Astrocyte (in vitro differentiated cells and primary cell): ENCODE data around the gene TUBB. TPM values are rescaled to one million over a fixed set of nuclear protein-coding genes. Genes with fewer than 3 reads are reported as not detected.

Source experiments
- DNase-seq: peaks from one replicate; pipeline ENCODE4 v3.0.0-alpha.2; 2010; ENCODE audit warnings: low read depth
- FAIRE-seq: peaks from 2 replicates; lab custom pipeline; 2011; peaks lifted over from hg19 to GRCh38; lab: Jason Lieb, UNC
- H2AFZ ChIP-seq: 2 replicates; pipeline ENCODE4 v1.6.0; 2012; ENCODE audit warnings: low read depth, low read length, inconsistent platforms
- H3K27ac ChIP-seq: 2 replicates; pipeline ENCODE4 v1.5.1; 2011; ENCODE audit warnings: low read depth, low read length, inconsistent platforms
- H3K27me3 ChIP-seq: 2 replicates; pipeline ENCODE4 v1.6.0; 2011; ENCODE audit warnings: low read length, inconsistent platforms; ENCODE audit not compliant: insufficient read depth
- H3K36me3 ChIP-seq: 2 replicates; pipeline ENCODE4 v1.5.1; 2011; ENCODE audit warnings: low read length, inconsistent platforms; ENCODE audit not compliant: insufficient read depth
- H3K4me1 ChIP-seq: 2 replicates; pipeline ENCODE4 v1.5.1; 2011; ENCODE audit warnings: low read length, inconsistent platforms; ENCODE audit not compliant: insufficient read depth
- H3K4me2 ChIP-seq: 2 replicates; pipeline ENCODE4 v1.6.0; 2012; ENCODE audit warnings: low read length, inconsistent platforms
- H3K4me3 ChIP-seq: 2 replicates; pipeline ENCODE4 v1.5.1; 2011; ENCODE audit warnings: low read depth, mild to moderate bottlenecking, low read length, inconsistent platforms; ENCODE audit not compliant: insufficient read depth
- H3K79me2 ChIP-seq: 2 replicates; pipeline ENCODE4 v1.6.0; 2012; ENCODE audit warnings: mild to moderate bottlenecking, low read length, inconsistent platforms; ENCODE audit not compliant: insufficient read depth
- H3K9ac ChIP-seq: 2 replicates; pipeline ENCODE4 v1.6.0; 2012; ENCODE audit warnings: mild to moderate bottlenecking, low read length, inconsistent platforms
- H3K9me3 ChIP-seq: 2 replicates; pipeline ENCODE4 v1.5.1; 2012; ENCODE audit warnings: low read depth, mild to moderate bottlenecking, low read length, inconsistent platforms; ENCODE audit not compliant: insufficient read depth
- H4K20me1 ChIP-seq: 2 replicates; pipeline ENCODE4 v1.6.0; 2012; ENCODE audit warnings: low read length, inconsistent platforms; ENCODE audit not compliant: insufficient read depth
- H3K27ac Mint-ChIP-seq: one replicate; pipeline ENCODE4 v1.8.0; 2021; ENCODE audit warnings: mild to moderate bottlenecking, mixed read lengths; ENCODE audit not compliant: unreplicated experiment
- H3K27me3 Mint-ChIP-seq: one replicate; pipeline ENCODE4 v1.8.0; 2021; ENCODE audit warnings: low read depth, mixed read lengths; ENCODE audit not compliant: unreplicated experiment
- H3K36me3 Mint-ChIP-seq: one replicate; pipeline ENCODE4 v1.8.0; 2021; ENCODE audit warnings: low read depth, mixed read lengths; ENCODE audit not compliant: unreplicated experiment
- H3K4me1 Mint-ChIP-seq: one replicate; pipeline ENCODE4 v1.8.0; 2021; ENCODE audit warnings: low read depth, mixed read lengths; ENCODE audit not compliant: unreplicated experiment
- H3K4me3 Mint-ChIP-seq: one replicate; pipeline ENCODE4 v1.8.0; 2021; ENCODE audit warnings: mild to moderate bottlenecking, moderate library complexity, mixed read lengths; ENCODE audit not compliant: unreplicated experiment
- H3K9me3 Mint-ChIP-seq: one replicate; pipeline ENCODE4 v1.8.0; 2021; ENCODE audit warnings: mild to moderate bottlenecking, mixed read lengths; ENCODE audit not compliant: unreplicated experiment
- CTCF ChIP-seq: IDR thresholded peaks from 2 replicates; pipeline ENCODE4 v1.5.1; 2011; ENCODE audit warnings: low read depth, mild to moderate bottlenecking, inconsistent platforms, low read length, moderate library complexity; ENCODE audit not compliant: insufficient read depth
- EZH2 ChIP-seq: IDR thresholded peaks from 2 replicates; pipeline ENCODE4 v1.6.1; 2012; ENCODE audit warnings: mild to moderate bottlenecking, low read length, inconsistent platforms; ENCODE audit not compliant: insufficient read depth
- total RNA-seq: library from RNA; stranded (reverse); gene quantifications from 2 replicates; pipeline ENCODE4 v1.2.1, GENCODE V29; 2021

TUBB gene
- total RNA-seq, 1 donor from 2014 or later: 887 TPM

GRCh38 chr6:30742316-30743098, 22.4 kb downstream of the TUBB start, which contains the start of gene FLOT1:
TSS of gene FLOT1 (minus strand) at chr6:30742687. CDS start at chr6:30742189, 498 bp downstream.
- Histone ChIP-seq H4K20me1 (peaks cover 33% of the 10 kb centered on the region), H3K79me2 (peaks cover 45% of the 10 kb centered on the region), H3K4me1 (peaks cover 24% of the 10 kb centered on the region), H2AFZ (no peak within 1 kb of the TSS), H3K9me3 (no peaks in the 10 kb centered on the region), H3K4me3 (peak within 1 kb of the TSS; percentile 96), H3K9ac (peak within 1 kb of the TSS; percentile 97), H3K27ac (peak within 1 kb of the TSS; percentile 94), H3K27me3 (no peaks in the 10 kb centered on the region), H3K36me3 (peaks cover 9% of the 10 kb centered on the region), H3K4me2 (peak within 1 kb of the TSS; percentile 84)
- H3K27ac Mint-ChIP-seq: peak within 1 kb of the TSS; percentile 99
- no peaks in the 10 kb centered on the region for H3K9me3 Mint-ChIP-seq
- peaks cover 18% of the 10 kb centered on the region for H3K36me3 Mint-ChIP-seq
- peak within 1 kb of the TSS; percentile 100 for H3K4me3 Mint-ChIP-seq
- peaks cover 29% of the 10 kb centered on the region for H3K4me1 Mint-ChIP-seq
- FAIRE-seq (no peak), DNase-seq (peak; percentile 90)
- H3K27me3 Mint-ChIP-seq: no peaks in the 10 kb centered on the region
- TF ChIP-seq CTCF (no peak), EZH2 (no peak)

DNA sequence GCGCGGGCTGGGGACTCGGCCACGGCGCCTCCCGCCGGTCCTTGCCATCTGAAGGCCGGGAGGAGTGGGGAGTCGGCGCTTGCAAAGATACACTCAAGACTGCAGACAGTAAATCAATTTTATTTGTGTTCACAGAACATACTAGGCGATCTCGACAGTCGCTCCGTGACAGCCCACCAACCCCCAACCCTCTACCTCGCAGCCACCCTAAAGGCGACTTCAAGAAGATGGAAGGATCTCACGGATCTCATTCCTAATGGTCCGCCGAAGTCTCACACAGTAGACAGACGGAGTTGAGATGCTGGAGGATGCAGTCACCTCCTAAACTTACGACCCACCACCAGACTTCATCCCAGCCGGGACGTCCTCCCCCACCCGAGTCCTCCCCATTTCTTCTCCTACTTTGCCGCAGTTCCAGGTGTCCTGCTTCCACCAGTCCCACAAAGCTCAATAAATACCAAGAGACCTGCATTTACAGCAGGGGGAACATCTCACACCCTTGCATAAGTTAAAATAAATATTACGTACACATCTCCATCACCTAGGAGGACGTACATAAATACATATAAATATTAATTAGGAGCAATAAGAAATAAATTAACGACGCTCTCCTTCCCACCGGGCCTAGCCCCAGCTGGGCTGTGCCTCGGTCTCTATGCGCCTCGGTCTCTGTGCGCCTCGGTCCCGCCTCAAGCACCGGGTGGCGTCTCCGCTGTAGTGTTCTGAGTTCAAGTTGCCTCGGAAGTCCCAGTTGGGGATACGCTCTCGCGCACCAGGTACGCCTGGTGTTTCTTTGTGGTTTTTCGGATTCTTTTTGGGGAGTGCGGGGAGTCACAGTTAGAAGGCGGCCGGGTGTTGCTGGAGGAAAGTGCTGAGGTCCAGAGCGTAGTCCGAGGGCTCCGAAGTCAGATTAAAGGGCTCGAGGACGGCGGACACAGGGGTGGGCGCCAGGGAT, 23.2 kb downstream of the TUBB start:
- Histone ChIP-seq H3K4me2 (peak overlapping the region; percentile 84), H3K9ac (peak overlapping the region; percentile 97), H3K4me1 (peaks cover 32% of the 10 kb centered on the region), H3K4me3 (peak overlapping the region; percentile 96), H2AFZ (no peak overlapping the region), H3K79me2 (peaks cover 45% of the 10 kb centered on the region), H3K36me3 (peaks cover 5% of the 10 kb centered on the region), H3K27ac (peak overlapping the region; percentile 94), H3K9me3 (no peaks in the 10 kb centered on the region), H4K20me1 (peaks cover 33% of the 10 kb centered on the region), H3K27me3 (no peaks in the 10 kb centered on the region)
- Mint-ChIP-seq H3K27me3 (no peaks in the 10 kb centered on the region), H3K36me3 (peaks cover 17% of the 10 kb centered on the region), H3K4me3 (peak overlapping the region; percentile 100), H3K27ac (peak overlapping the region; percentile 99), H3K4me1 (peaks cover 31% of the 10 kb centered on the region), H3K9me3 (no peaks in the 10 kb centered on the region)
- no peak for TF ChIP-seq EZH2
- TF ChIP-seq CTCF: no peak
- no peak for FAIRE-seq
- DNase-seq: no peak
